Panc1 (cell line): ENCODE data around the gene C3orf85. TPM values are rescaled to one million over a fixed set of nuclear protein-coding genes. Genes with fewer than 3 reads are reported as not detected.

ENCODE experiments used
- ATAC-seq: fragments of 200-7000 bp; cut with Tn5 transposase; 2 replicates; pipeline ENCODE4 v1.9.1; 2020; ENCODE audit warnings: mild to moderate bottlenecking, moderate library complexity
- BruUV-seq: library from RNA; stranded (reverse); fragments of 400-500 nt; replicated peaks from 2 replicates; lab custom pipeline; 2021; lab: Mats Ljungman, UMichigan
- CTCF ChIA-PET: fragments of 300-600 bp; sonication (Branson Sonifier 250); formaldehyde crosslinking; loops from one replicate; lab custom pipeline; 2022; ENCODE audit warnings: antibody characterized with exemption; lab: Charles Lee
- POLR2A ChIA-PET: fragments of 300-600 bp; sonication (Branson Sonifier 250); formaldehyde crosslinking; loops from one replicate; lab custom pipeline; 2022; ENCODE audit warnings: antibody characterized with exemption; lab: Charles Lee
- DNase-seq: peaks from one replicate; pipeline ENCODE4 v3.0.0-alpha.2; 2010; ENCODE audit warnings: low read depth, low spot score
- H3K27ac ChIP-seq: 2 replicates; pipeline ENCODE4 v1.5.1; 2011; ENCODE audit warnings: mild to moderate bottlenecking, low read length, inconsistent platforms
- H3K27me3 ChIP-seq: fragments of 200-500 bp; sonication (Bioruptor generic); 2 replicates; pipeline ENCODE4 v1.6.0; 2014; ENCODE audit warnings: low read length, inconsistent platforms; ENCODE audit not compliant: control insufficient read depth, insufficient read depth
- H3K36me3 ChIP-seq: fragments of 200-500 bp; sonication (Bioruptor generic); 2 replicates; pipeline ENCODE4 v1.5.1; 2014; ENCODE audit warnings: inconsistent platforms, mild to moderate bottlenecking, low read length, moderate library complexity; ENCODE audit not compliant: control insufficient read depth, insufficient read depth
- H3K4me1 ChIP-seq: 2 replicates; pipeline ENCODE4 v1.5.1; 2011; ENCODE audit warnings: inconsistent platforms, mild to moderate bottlenecking, low read length, moderate library complexity; ENCODE audit not compliant: control insufficient read depth, insufficient read depth
- H3K4me3 ChIP-seq, 2 experiments: 2 replicates each; pipeline ENCODE4 v1.5.1; 2011 to 2012; ENCODE audit warnings: low read depth in 2 of 2, low read length in 2 of 2, mild to moderate bottlenecking in 2 of 2, inconsistent platforms in 1 of 2, moderate library complexity in 1 of 2
- H3K9me3 ChIP-seq: fragments of 200-500 bp; sonication (Bioruptor generic); 2 replicates; pipeline ENCODE4 v1.5.1; 2014; ENCODE audit warnings: low read depth, mild to moderate bottlenecking, inconsistent platforms, low read length, moderate library complexity; ENCODE audit not compliant: control insufficient read depth, insufficient read depth
- CTCF ChIP-seq: fragments of 450-650 bp; IDR thresholded peaks from 2 replicates; pipeline ENCODE4 v1.5.1; 2017; ENCODE audit warnings: mild to moderate bottlenecking
- POLR2AphosphoS5 ChIP-seq: IDR thresholded peaks from 2 replicates; pipeline ENCODE4 v1.6.1; 2012; ENCODE audit warnings: mild to moderate bottlenecking, low read depth, low read length, moderate library complexity
- REST ChIP-seq, 2 experiments: IDR thresholded peaks; 2 replicates each; pipeline ENCODE4 v1.6.1; 2011 to 2012; ENCODE audit warnings: low read depth in 2 of 2, control low read depth in 1 of 2, low read length in 1 of 2, mild to moderate bottlenecking in 1 of 2, moderate library complexity in 1 of 2; ENCODE audit not compliant: insufficient read depth in 1 of 2
- SIN3A ChIP-seq: IDR thresholded peaks from 2 replicates; pipeline ENCODE4 v1.6.1; 2012; ENCODE audit warnings: low read depth, mild to moderate bottlenecking, low read length, moderate library complexity, borderline replicate concordance; ENCODE audit not compliant: insufficient read depth
- TCF7L2 ChIP-seq: IDR thresholded peaks from 2 replicates; pipeline ENCODE4 v1.6.1; 2011; ENCODE audit warnings: mild to moderate bottlenecking, low read depth, low read length, inconsistent platforms
- in situ Hi-C: cut with HindIII; loops from 2 replicates; pipeline ENCODE4 v1.10.0; 2016; ENCODE audit warnings: low sequenced_read_pairs, low pct_unique_long_range_greater_than_20kb
- intact Hi-C: fragments of 100-400 bp; cut with micrococcal nuclease; formaldehyde crosslinking; loops from one replicate; pipeline ENCODE4 v1.10.0; 2022; ENCODE audit not compliant: unreplicated experiment
- total RNA-seq: library from RNA; stranded (reverse); gene quantifications from one replicate; pipeline ENCODE4 v1.2.1, GENCODE V29; 2021; ENCODE audit not compliant: unreplicated experiment

The C3orf85 gene
- total RNA-seq, 1 experiment from 2014 or later: not detected

- BruUV-seq: no TSS peak
- no peaks in the 10 kb centered on the region for H3K36me3 ChIP-seq
- H3K9me3 ChIP-seq: no peaks in the 10 kb centered on the region
- in situ Hi-C loops: no loop called here
- CTCF ChIA-PET: no interaction called here
- H3K4me3 ChIP-seq: no peak overlapping the region
- no peak for TF ChIP-seq TCF7L2
- TF ChIP-seq REST (IDR thresholded peaks at IDR 0.05; ENCODE audit: insufficient read depth in 1 of 2, low read depth in 2 of 2, low read length in 1 of 2): no peak
- no peak for TF ChIP-seq SIN3A
- no peak for TF ChIP-seq CTCF
- no peak for TF ChIP-seq POLR2AphosphoS5
- H3K27ac ChIP-seq: no peak overlapping the region
- no peaks in the 10 kb centered on the region for H3K4me1 ChIP-seq
- DNase-seq (no peak), ATAC-seq (no peak)
- intact Hi-C loops: no loop called here
- POLR2A ChIA-PET: no interaction called here
- H3K27me3 ChIP-seq: no peaks in the 10 kb centered on the region; the same call in 1 of the 2 replicates
Measured at GRCh38 chr3:109116031-109116430, 20.5 kb upstream of the C3orf85 start.

GRCh38 chr3:109117939-109118338 is 18.6 kb upstream of the C3orf85 start, which contains the start of gene MORC1:
Gene MORC1, minus strand, starts transcription at chr3:109118134. Its CDS starts 75 bp downstream, at chr3:109118059.
- Histone ChIP-seq H3K36me3 (no peaks in the 10 kb centered on the region), H3K9me3 (no peaks in the 10 kb centered on the region), H3K27me3 (no peaks in the 10 kb centered on the region; the same call in 1 of the 2 replicates), H3K27ac (no peak within 1 kb of the TSS), H3K4me1 (no peaks in the 10 kb centered on the region), H3K4me3 (no peak within 1 kb of the TSS)
- CTCF ChIA-PET: no interaction called here
- intact Hi-C loops: no loop called here
- in situ Hi-C loops: no loop called here
- POLR2A ChIA-PET: no interaction called here
- DNase-seq (no peak), ATAC-seq (no peak)
- TF ChIP-seq REST (IDR thresholded peaks at IDR 0.05; ENCODE audit: insufficient read depth in 1 of 2, low read depth in 2 of 2, low read length in 1 of 2) (no peak), POLR2AphosphoS5 (no peak), TCF7L2 (no peak), CTCF (no peak), SIN3A (no peak)
- no TSS peak for BruUV-seq
